ENCODE results near the gene RHOF. TPM values are rescaled to one million over a fixed set of nuclear protein-coding genes. Genes with fewer than 3 reads are reported as not detected.

The RHOF gene
- total and polyA plus RNA-seq, 2 of the 13 experiments (the other 11 are each of a cell fraction or from before 2014, with no cell fraction given) = 14.6 to 32.2 TPM

GRCh38 chr12:121781998-121782979, 11.2 kb downstream of the RHOF start (continued):
- TF ChIP-seq JARID2 (CRISPR knock-in tag; IDR thresholded peaks at IDR 0.05; ENCODE audit: insufficient replicate concordance) (no peak), MIXL1 (CRISPR knock-in tag; IDR thresholded peaks at IDR 0.05) (no peak), MZF1 (CRISPR knock-in tag; IDR thresholded peaks at IDR 0.05; ENCODE audit: borderline replicate concordance) (no peak), SAP130 (CRISPR knock-in tag; IDR thresholded peaks at IDR 0.05; ENCODE audit: low read depth) (peak; percentile 55), GPBP1L1 (CRISPR knock-in tag; IDR thresholded peaks at IDR 0.05) (no peak), SKIL (CRISPR knock-in tag; IDR thresholded peaks at IDR 0.05; ENCODE audit: borderline replicate concordance) (no peak), FOXA3 (CRISPR knock-in tag; IDR thresholded peaks at IDR 0.05) (peak; percentile 30; the same call in 1 of the 2 replicates), ZNF18 (CRISPR knock-in tag; IDR thresholded peaks at IDR 0.05; ENCODE audit: insufficient replicate concordance) (no peak), BCLAF1 (IDR thresholded peaks at IDR 0.05) (no peak), SSRP1 (CRISPR knock-in tag; IDR thresholded peaks at IDR 0.05) (no peak), FOSL2 (CRISPR knock-in tag; IDR thresholded peaks at IDR 0.05) (peak; percentile 71), CEBPG (CRISPR knock-in tag; IDR thresholded peaks at IDR 0.05) (0 out of 2 replicates have a peak, but pooled peaks have one; percentile 39), ZNF232 (CRISPR knock-in tag; IDR thresholded peaks at IDR 0.05; ENCODE audit: borderline replicate concordance) (no peak), ZNF138 (CRISPR knock-in tag; IDR thresholded peaks at IDR 0.05; ENCODE audit: low read depth) (no peak), ZNF44 (CRISPR knock-in tag; IDR thresholded peaks at IDR 0.05) (no peak), ZBTB44 (CRISPR knock-in tag; IDR thresholded peaks at IDR 0.05) (no peak), NFE2 (CRISPR knock-in tag; IDR thresholded peaks at IDR 0.05) (no peak)

All from HepG2 (cell line).